ENCODE results near the gene ZNF813. TPM values are rescaled to one million over a fixed set of nuclear protein-coding genes. Genes with fewer than 3 reads are reported as not detected.

ZNF813 gene
- polyA plus RNA-seq, 4 donors: 6.6 to 8.0 (median 6.9) TPM

GRCh38 chr19:53519446-53519845 lies 51.9 kb downstream of the ZNF813 start:
- no peak for DNase-seq (ENCODE audit: low read depth in 4 of 4, low spot score in 2 of 4)

GRCh38 chr19:53520163-53520546 lies 52.6 kb downstream of the ZNF813 start:
- DNase-seq (ENCODE audit: low read depth in 4 of 4, low spot score in 2 of 4): no peak

GRCh38 chr19:53520547-53521372 lies 53.2 kb downstream of the ZNF813 start:
- peak; percentile 97 to 99 (median 98) for DNase-seq (ENCODE audit: low read depth in 4 of 4, low spot score in 2 of 4)

- no peak for DNase-seq (ENCODE audit: low read depth in 4 of 4, low spot score in 2 of 4)
Observed at GRCh38 chr19:53521373-53522202, 54.1 kb downstream of the ZNF813 start.

GRCh38 chr19:53525922-53526321 lies 58.4 kb downstream of the ZNF813 start:
- no peak for DNase-seq (ENCODE audit: low read depth in 4 of 4, low spot score in 2 of 4)

GRCh38 chr19:53530622-53531021 lies 63.1 kb downstream of the ZNF813 start:
- DNase-seq (ENCODE audit: low read depth in 4 of 4, low spot score in 2 of 4): no peak

GRCh38 chr19:53531457-53531856 lies 63.9 kb downstream of the ZNF813 start:
- no peak for DNase-seq (ENCODE audit: low read depth in 4 of 4, low spot score in 2 of 4)

GRCh38 chr19:53532362-53532761 lies 64.8 kb downstream of the ZNF813 start:
- DNase-seq (ENCODE audit: low read depth in 4 of 4, low spot score in 2 of 4): no peak

- no peak for DNase-seq (ENCODE audit: low read depth in 4 of 4, low spot score in 2 of 4)
Observed at GRCh38 chr19:53536225-53536548, 68.7 kb downstream of the ZNF813 start.

GRCh38 chr19:53537121-53537520 lies 69.6 kb downstream of the ZNF813 start:
- DNase-seq (ENCODE audit: low read depth in 4 of 4, low spot score in 2 of 4): no peak

GRCh38 chr19:53537521-53538377 lies 70.2 kb downstream of the ZNF813 start, which contains the start of gene ZNF331:
Gene ZNF331, plus strand, starts transcription at chr19:53538145. Its CDS starts 31,232 bp downstream, at chr19:53569377.
- peak; percentile 45 to 62 (median 48) for DNase-seq (ENCODE audit: low read depth in 4 of 4, low spot score in 2 of 4)

- no peak for DNase-seq (ENCODE audit: low read depth in 4 of 4, low spot score in 2 of 4)
Observed at GRCh38 chr19:53538378-53539109, 71.0 kb downstream of the ZNF813 start.

- DNase-seq (ENCODE audit: low read depth in 4 of 4, low spot score in 2 of 4): no peak
Observed at GRCh38 chr19:53540091-53540490, 72.6 kb downstream of the ZNF813 start.

GRCh38 chr19:53541971-53542370 lies 74.4 kb downstream of the ZNF813 start:
- DNase-seq (ENCODE audit: low read depth in 4 of 4, low spot score in 2 of 4): no peak

GRCh38 chr19:53545271-53546065 lies 77.9 kb downstream of the ZNF813 start:
- no peak for DNase-seq (ENCODE audit: low read depth in 4 of 4, low spot score in 2 of 4)

Data from left renal cortex interstitium (tissue), 4 donors.